Liver (tissue), 9 donors: ENCODE measurements around the gene CEP350. TPM values are rescaled to one million over a fixed set of nuclear protein-coding genes. Genes with fewer than 3 reads are reported as not detected.

ENCODE experiments used
- DNase-seq: peaks from one replicate; pipeline ENCODE4 v3.0.0-alpha.2; 2017; ENCODE audit warnings: low spot score
- H3K27ac ChIP-seq, 2 donors: one replicate each; pipeline ENCODE4 v1.7.0; 2013; ENCODE audit warnings: inconsistent platforms in 2 of 2, low read length in 2 of 2, control low read depth in 1 of 2, low read depth in 1 of 2, mild to moderate bottlenecking in 1 of 2
- H3K27me3 ChIP-seq, 4 donors: one replicate each; pipeline versions ENCODE4 v1.6.1 to v1.7.0; 2013; ENCODE audit warnings: low read length in 3 of 4, inconsistent platforms in 1 of 4, mild to moderate bottlenecking in 1 of 4, moderate library complexity in 1 of 4; ENCODE audit not compliant: control insufficient read depth in 4 of 4, insufficient read depth in 4 of 4
- H3K36me3 ChIP-seq, 4 donors: one replicate each; pipeline versions ENCODE4 v1.6.1 to v1.7.0; 2013; ENCODE audit warnings: low read length in 3 of 4, mild to moderate bottlenecking in 3 of 4, low read depth in 1 of 4, moderate library complexity in 1 of 4; ENCODE audit not compliant: control insufficient read depth in 4 of 4, insufficient read depth in 3 of 4
- H3K4me1 ChIP-seq, 4 donors: one replicate each; pipeline versions ENCODE4 v1.6.1 to v1.7.0; 2013; ENCODE audit warnings: low read length in 3 of 4, mild to moderate bottlenecking in 3 of 4, moderate library complexity in 1 of 4; ENCODE audit not compliant: control insufficient read depth in 4 of 4, insufficient read depth in 4 of 4
- H3K4me3 ChIP-seq, 3 donors: one replicate each; pipeline versions ENCODE4 v1.6.1 to v1.7.0; 2013; ENCODE audit warnings: low read length in 3 of 3, control low read depth in 1 of 3, low read depth in 1 of 3, mild to moderate bottlenecking in 1 of 3
- H3K9ac ChIP-seq, 2 donors: one replicate each; pipeline ENCODE4 v1.7.0; 2013; ENCODE audit warnings: low read length in 2 of 2, mild to moderate bottlenecking in 2 of 2, moderate library complexity in 2 of 2, control low read depth in 1 of 2, low read depth in 1 of 2
- H3K9me3 ChIP-seq, 4 donors: one replicate each; pipeline versions ENCODE4 v1.6.1 to v1.7.0; 2013; ENCODE audit warnings: low read length in 3 of 4; ENCODE audit not compliant: control insufficient read depth in 4 of 4
- EGR1 ChIP-seq, 2 donors: IDR thresholded peaks; 2 replicates each; pipeline ENCODE4 v1.6.1; 2016 to 2018; ENCODE audit warnings: antibody characterized with exemption in 2 of 2, low read depth in 2 of 2
- FOXA1 ChIP-seq: IDR thresholded peaks from 2 replicates; pipeline ENCODE4 v1.6.1; 2016; ENCODE audit warnings: antibody characterized with exemption
- FOXA2 ChIP-seq: IDR thresholded peaks from 2 replicates; pipeline ENCODE4 v1.6.1; 2016; ENCODE audit warnings: antibody characterized with exemption
- GABPA ChIP-seq, 2 donors: IDR thresholded peaks in 1 of 2; conservative IDR thresholded peaks in 1 of 2; 2 replicates each; pipeline ENCODE4 v1.6.1; 2016; ENCODE audit warnings: antibody characterized with exemption in 2 of 2, mild to moderate bottlenecking in 1 of 2, moderate library complexity in 1 of 2
- HNF4A ChIP-seq, 2 donors: conservative IDR thresholded peaks; 2 replicates each; pipeline ENCODE4 v1.6.1; 2016; ENCODE audit warnings: antibody characterized with exemption in 2 of 2, mild to moderate bottlenecking in 2 of 2
- HNF4G ChIP-seq: IDR thresholded peaks from 2 replicates; pipeline ENCODE4 v1.6.1; 2016; ENCODE audit warnings: antibody characterized with exemption
- JUND ChIP-seq, 2 donors: IDR thresholded peaks; 2 replicates each; pipeline ENCODE4 v1.6.1; 2016; ENCODE audit warnings: antibody characterized with exemption in 2 of 2
- NR2F2 ChIP-seq: IDR thresholded peaks from 2 replicates; pipeline ENCODE4 v1.6.1; 2016; ENCODE audit warnings: antibody characterized with exemption
- RAD21 ChIP-seq, 2 donors: IDR thresholded peaks; 2 replicates each; pipeline ENCODE4 v1.6.1; 2016; ENCODE audit warnings: antibody characterized with exemption in 2 of 2, mild to moderate bottlenecking in 2 of 2
- RXRA ChIP-seq, 2 donors: IDR thresholded peaks; 2 replicates each; pipeline ENCODE4 v1.6.1; 2017 to 2018; ENCODE audit warnings: antibody characterized with exemption in 2 of 2, mild to moderate bottlenecking in 1 of 2
- SP1 ChIP-seq: IDR thresholded peaks from 2 replicates; pipeline ENCODE4 v1.6.1; 2018; ENCODE audit warnings: antibody characterized with exemption, mild to moderate bottlenecking
- TAF1 ChIP-seq: conservative IDR thresholded peaks from 2 replicates; pipeline ENCODE4 v1.6.1; 2016; ENCODE audit warnings: antibody characterized with exemption, mild to moderate bottlenecking
- YY1 ChIP-seq: IDR thresholded peaks from 2 replicates; pipeline ENCODE4 v1.6.1; 2016; ENCODE audit warnings: antibody characterized with exemption, mild to moderate bottlenecking
- WGBS: extraction: QIAGEN DNeasy Blood & Tissue Kit; methylation state at CpG from one replicate; pipeline ENCODE4 v1.1.7; 2013; 5-methylcytosine and 5-hydroxymethylcytosine counted together
- polyA plus RNA-seq, 2 donors: library from polyadenylated mRNA; stranded (reverse) in 1 of 2; unstranded in 1 of 2; fragments of 200-250 nt in 1 of 2; fragments of >200 nt in 1 of 2; fragmentation: Nextera tagmentation in 1 of 2; extraction: Ambion mirVana in 1 of 2; gene quantifications; one replicate each; pipeline versions ENCODE4 v1.2.1 to v1.2.3, GENCODE V29; 2013 to 2015
- total RNA-seq, 2 donors: library from RNA; depleted of rRNA; stranded (reverse); fragments of >200 nt; gene quantifications; one replicate each; pipeline ENCODE4 v1.2.3, GENCODE V29; 2014
- TF ChIP-seq, protein P1 (sequence below): IDR thresholded peaks from 2 replicates; pipeline ENCODE4 v1.6.1; 2016; ENCODE audit warnings: antibody characterized with exemption
- TF ChIP-seq, protein P2 (sequence below): IDR thresholded peaks from 2 replicates; pipeline ENCODE4 v1.6.1; 2016; ENCODE audit warnings: antibody characterized with exemption, mild to moderate bottlenecking
- TF ChIP-seq, protein P3 (sequence below): IDR thresholded peaks from 2 replicates; pipeline ENCODE4 v1.6.1; 2016; ENCODE audit warnings: antibody characterized with exemption
- TF ChIP-seq, protein P4 (sequence below): fragments of 150-350 bp; IDR thresholded peaks from 2 replicates; pipeline ENCODE4 v1.5.1; 2017; ENCODE audit warnings: improper control_type of control experiment, low read depth, low read length; ENCODE audit not compliant: missing input control
- TF ChIP-seq, protein P5 (sequence below): IDR thresholded peaks from 2 replicates; pipeline ENCODE4 v1.6.1; 2016; ENCODE audit warnings: antibody characterized with exemption
- donor health status: healthy.
- donor health status: healthy.
- donor health status: healthy.
- donor health status: healthy.
- donor health status: healthy.

CEP350 gene
- total and polyA plus RNA-seq, 4 donors, result 4.5 to 49.0 (median 18.9) TPM

DNA sequence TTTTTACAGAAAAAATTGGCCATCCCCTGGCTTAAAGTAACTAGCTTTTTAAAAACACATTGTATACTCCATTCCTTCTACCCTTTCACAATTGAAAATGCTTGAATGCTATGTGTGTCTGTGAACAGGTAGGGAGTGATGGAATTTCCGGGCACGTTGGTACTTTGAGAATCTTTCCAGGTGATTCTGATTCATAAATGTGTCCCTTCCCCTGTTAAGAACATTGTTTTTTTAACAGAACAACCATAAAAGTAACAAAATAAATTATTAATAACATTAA is 142.7 kb downstream of the CEP350 start:
- Histone ChIP-seq H3K27me3 (no peaks in the 10 kb centered on the region), H3K36me3 (peaks cover 4 to 43% (median 33%) of the 10 kb centered on the region in 4 donors), H3K27ac (no peak overlapping the region), H3K9ac (no peak overlapping the region), H3K4me3 (no peak overlapping the region), H3K4me1 (peaks cover 0 to 2% (median 0%) of the 10 kb centered on the region in 4 donors), H3K9me3 (no peaks in the 10 kb centered on the region)
- no peak for DNase-seq
- TF ChIP-seq, protein P1, sequence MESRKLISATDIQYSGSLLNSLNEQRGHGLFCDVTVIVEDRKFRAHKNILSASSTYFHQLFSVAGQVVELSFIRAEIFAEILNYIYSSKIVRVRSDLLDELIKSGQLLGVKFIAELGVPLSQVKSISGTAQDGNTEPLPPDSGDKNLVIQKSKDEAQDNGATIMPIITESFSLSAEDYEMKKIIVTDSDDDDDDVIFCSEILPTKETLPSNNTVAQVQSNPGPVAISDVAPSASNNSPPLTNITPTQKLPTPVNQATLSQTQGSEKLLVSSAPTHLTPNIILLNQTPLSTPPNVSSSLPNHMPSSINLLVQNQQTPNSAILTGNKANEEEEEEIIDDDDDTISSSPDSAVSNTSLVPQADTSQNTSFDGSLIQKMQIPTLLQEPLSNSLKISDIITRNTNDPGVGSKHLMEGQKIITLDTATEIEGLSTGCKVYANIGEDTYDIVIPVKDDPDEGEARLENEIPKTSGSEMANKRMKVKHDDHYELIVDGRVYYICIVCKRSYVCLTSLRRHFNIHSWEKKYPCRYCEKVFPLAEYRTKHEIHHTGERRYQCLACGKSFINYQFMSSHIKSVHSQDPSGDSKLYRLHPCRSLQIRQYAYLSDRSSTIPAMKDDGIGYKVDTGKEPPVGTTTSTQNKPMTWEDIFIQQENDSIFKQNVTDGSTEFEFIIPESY, result no peak
- no peak for TF ChIP-seq FOXA1
- TF ChIP-seq JUND (IDR thresholded peaks at IDR 0.05), result no peak
- TF ChIP-seq, protein P2, sequence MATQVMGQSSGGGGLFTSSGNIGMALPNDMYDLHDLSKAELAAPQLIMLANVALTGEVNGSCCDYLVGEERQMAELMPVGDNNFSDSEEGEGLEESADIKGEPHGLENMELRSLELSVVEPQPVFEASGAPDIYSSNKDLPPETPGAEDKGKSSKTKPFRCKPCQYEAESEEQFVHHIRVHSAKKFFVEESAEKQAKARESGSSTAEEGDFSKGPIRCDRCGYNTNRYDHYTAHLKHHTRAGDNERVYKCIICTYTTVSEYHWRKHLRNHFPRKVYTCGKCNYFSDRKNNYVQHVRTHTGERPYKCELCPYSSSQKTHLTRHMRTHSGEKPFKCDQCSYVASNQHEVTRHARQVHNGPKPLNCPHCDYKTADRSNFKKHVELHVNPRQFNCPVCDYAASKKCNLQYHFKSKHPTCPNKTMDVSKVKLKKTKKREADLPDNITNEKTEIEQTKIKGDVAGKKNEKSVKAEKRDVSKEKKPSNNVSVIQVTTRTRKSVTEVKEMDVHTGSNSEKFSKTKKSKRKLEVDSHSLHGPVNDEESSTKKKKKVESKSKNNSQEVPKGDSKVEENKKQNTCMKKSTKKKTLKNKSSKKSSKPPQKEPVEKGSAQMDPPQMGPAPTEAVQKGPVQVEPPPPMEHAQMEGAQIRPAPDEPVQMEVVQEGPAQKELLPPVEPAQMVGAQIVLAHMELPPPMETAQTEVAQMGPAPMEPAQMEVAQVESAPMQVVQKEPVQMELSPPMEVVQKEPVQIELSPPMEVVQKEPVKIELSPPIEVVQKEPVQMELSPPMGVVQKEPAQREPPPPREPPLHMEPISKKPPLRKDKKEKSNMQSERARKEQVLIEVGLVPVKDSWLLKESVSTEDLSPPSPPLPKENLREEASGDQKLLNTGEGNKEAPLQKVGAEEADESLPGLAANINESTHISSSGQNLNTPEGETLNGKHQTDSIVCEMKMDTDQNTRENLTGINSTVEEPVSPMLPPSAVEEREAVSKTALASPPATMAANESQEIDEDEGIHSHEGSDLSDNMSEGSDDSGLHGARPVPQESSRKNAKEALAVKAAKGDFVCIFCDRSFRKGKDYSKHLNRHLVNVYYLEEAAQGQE, result no peak
- TF ChIP-seq, protein P3, sequence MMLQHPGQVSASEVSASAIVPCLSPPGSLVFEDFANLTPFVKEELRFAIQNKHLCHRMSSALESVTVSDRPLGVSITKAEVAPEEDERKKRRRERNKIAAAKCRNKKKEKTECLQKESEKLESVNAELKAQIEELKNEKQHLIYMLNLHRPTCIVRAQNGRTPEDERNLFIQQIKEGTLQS, result no peak
- no peak for TF ChIP-seq RXRA (IDR thresholded peaks at IDR 0.05)
- WGBS, result 87% methylated on average over 2 of the region's 2 CpGs

DNA sequence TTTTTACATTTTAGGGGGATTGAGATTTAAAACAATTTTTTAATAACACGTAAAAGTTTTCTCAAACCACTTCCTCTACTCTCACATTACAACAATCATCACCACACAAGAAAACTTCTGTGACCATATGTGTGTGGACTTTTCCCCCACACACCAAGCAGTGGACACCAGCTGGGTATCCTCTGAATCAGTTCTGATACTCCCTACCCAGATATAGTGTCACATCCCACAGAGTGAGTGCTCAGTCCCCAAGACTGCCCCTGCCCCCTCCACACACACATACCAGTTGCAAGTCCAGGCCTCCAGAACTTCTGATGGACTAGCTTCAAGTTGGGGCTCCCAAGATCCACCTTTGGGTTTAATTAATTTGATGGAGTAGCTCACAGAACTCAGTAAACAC is 146.8 kb downstream of the CEP350 start:
- no peak overlapping the region for H3K27ac ChIP-seq

More for the DNA sequence above, 146.8 kb downstream of the CEP350 start:
- TF ChIP-seq, protein P2, result no peak
- TF ChIP-seq, protein P4, sequence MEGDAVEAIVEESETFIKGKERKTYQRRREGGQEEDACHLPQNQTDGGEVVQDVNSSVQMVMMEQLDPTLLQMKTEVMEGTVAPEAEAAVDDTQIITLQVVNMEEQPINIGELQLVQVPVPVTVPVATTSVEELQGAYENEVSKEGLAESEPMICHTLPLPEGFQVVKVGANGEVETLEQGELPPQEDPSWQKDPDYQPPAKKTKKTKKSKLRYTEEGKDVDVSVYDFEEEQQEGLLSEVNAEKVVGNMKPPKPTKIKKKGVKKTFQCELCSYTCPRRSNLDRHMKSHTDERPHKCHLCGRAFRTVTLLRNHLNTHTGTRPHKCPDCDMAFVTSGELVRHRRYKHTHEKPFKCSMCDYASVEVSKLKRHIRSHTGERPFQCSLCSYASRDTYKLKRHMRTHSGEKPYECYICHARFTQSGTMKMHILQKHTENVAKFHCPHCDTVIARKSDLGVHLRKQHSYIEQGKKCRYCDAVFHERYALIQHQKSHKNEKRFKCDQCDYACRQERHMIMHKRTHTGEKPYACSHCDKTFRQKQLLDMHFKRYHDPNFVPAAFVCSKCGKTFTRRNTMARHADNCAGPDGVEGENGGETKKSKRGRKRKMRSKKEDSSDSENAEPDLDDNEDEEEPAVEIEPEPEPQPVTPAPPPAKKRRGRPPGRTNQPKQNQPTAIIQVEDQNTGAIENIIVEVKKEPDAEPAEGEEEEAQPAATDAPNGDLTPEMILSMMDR, result no peak
- TF ChIP-seq YY1 (no peak), TAF1 (no peak), NR2F2 (no peak), JUND (IDR thresholded peaks at IDR 0.05) (no peak), RAD21 (IDR thresholded peaks at IDR 0.05) (no peak), HNF4G (no peak), FOXA1 (no peak), FOXA2 (no peak), SP1 (no peak), HNF4A (conservative IDR thresholded peaks at IDR 0.05) (no peak), RXRA (IDR thresholded peaks at IDR 0.05) (no peak), GABPA (IDR thresholded peaks at IDR 0.05 in 1 of 2, conservative IDR thresholded peaks at IDR 0.05 in 1 of 2) (no peak), EGR1 (IDR thresholded peaks at IDR 0.05; ENCODE audit: low read depth in 2 of 2) (no peak)
- TF ChIP-seq, protein P3, result no peak
- TF ChIP-seq, protein P5, sequence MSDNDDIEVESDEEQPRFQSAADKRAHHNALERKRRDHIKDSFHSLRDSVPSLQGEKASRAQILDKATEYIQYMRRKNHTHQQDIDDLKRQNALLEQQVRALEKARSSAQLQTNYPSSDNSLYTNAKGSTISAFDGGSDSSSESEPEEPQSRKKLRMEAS, result no peak
- WGBS, result 82% methylated on average over 1 of the region's 1 CpG
- Histone ChIP-seq H3K4me1 (no peaks in the 10 kb centered on the region), H3K4me3 (no peak overlapping the region), H3K9me3 (no peaks in the 10 kb centered on the region), H3K36me3 (peaks cover 4 to 18% (median 9%) of the 10 kb centered on the region in 4 donors), H3K9ac (no peak overlapping the region), H3K27me3 (no peaks in the 10 kb centered on the region)
- DNase-seq, result no peak
